ENCODE results near the gene G3BP1.

DNA sequence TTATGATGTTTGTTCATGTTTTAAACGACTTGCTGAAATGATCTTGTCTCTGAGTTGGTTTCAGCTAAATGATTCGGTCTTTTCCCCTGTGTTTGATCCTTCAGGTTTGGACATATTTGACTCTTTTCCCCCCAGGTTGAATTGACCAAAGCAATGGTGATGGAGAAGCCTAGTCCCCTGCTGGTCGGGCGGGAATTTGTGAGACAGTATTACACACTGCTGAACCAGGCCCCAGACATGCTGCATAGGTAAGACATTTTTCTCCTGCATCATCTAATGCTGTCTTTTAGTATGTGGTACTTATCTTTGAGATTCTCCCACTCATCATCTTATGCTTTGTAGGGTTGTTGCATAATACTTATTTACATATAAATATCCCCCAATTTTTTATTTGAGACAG lies 14.7 kb downstream of the G3BP1 start:
- TF ChIP-seq, protein P1, sequence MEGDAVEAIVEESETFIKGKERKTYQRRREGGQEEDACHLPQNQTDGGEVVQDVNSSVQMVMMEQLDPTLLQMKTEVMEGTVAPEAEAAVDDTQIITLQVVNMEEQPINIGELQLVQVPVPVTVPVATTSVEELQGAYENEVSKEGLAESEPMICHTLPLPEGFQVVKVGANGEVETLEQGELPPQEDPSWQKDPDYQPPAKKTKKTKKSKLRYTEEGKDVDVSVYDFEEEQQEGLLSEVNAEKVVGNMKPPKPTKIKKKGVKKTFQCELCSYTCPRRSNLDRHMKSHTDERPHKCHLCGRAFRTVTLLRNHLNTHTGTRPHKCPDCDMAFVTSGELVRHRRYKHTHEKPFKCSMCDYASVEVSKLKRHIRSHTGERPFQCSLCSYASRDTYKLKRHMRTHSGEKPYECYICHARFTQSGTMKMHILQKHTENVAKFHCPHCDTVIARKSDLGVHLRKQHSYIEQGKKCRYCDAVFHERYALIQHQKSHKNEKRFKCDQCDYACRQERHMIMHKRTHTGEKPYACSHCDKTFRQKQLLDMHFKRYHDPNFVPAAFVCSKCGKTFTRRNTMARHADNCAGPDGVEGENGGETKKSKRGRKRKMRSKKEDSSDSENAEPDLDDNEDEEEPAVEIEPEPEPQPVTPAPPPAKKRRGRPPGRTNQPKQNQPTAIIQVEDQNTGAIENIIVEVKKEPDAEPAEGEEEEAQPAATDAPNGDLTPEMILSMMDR (IDR thresholded peaks at IDR 0.05) = no peak
- TF ChIP-seq POLR2A (IDR thresholded peaks at IDR 0.05) = no peak

All from esophagus squamous epithelium (tissue), 4 donors.